Measurements from ENCODE around the gene KCNAB1. TPM values are rescaled to one million over a fixed set of nuclear protein-coding genes. Genes with fewer than 3 reads are reported as not detected.
A peak's percentile ranks its signal among the peaks of the same experiment; 100 is the strongest.

Gene KCNAB1
- total RNA-seq, 1 donor from 2014 or later = 0.40 TPM

DNA sequence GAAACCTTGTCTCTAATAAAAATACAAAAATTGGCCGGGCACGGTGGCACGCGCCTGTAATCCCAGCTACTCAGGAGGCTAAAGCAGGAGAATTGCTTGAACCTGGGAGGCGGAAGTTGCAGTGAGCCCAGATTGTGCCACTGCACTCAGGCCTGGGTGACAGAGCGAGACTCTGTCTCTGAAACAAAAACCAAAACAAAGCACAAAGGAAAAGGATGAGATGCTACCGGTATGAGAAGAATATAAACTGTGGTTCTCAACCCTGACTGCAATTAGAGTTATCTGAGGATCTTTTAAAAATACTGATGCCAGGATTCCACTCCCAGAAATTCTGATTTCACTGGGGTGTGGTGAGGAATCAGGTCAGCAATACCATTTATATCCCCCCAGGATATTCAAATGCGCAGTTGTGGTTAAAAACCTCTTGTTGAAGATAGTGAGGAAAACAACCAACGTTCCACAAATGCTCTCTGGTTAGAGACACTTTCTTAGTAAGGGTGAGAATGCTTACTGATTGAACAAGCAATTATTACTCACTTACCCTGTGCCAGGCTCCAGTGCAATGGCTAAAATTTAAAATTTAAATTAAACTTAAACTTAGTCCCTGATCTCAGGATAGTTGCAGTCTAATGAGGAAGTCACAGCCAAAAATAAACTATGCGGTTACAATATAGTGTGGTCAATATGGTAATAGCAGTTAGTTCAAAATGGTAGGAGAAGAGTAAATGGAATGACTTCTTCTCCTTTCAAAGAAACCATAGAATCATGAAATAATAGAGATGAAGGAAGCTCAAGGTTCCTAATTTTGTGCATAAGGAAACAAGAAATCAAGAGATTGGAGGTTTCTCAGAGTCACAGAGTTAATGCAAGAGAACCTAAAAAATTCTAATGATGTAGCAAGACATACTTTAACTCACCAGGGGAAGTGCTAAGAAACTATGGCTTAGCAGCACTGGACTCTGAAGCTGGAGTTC is 325.0 kb downstream of the KCNAB1 start:
- DNase-seq (ENCODE audit: low read depth) = peak; percentile 45

GRCh38 chr3:156448300-156448699 is 327.9 kb downstream of the KCNAB1 start:
- peak; percentile 46 for DNase-seq (ENCODE audit: low read depth)

- DNase-seq (ENCODE audit: low read depth) = peak; percentile 41
Observed at GRCh38 chr3:156449710-156450574, 329.6 kb downstream of the KCNAB1 start.

DNA sequence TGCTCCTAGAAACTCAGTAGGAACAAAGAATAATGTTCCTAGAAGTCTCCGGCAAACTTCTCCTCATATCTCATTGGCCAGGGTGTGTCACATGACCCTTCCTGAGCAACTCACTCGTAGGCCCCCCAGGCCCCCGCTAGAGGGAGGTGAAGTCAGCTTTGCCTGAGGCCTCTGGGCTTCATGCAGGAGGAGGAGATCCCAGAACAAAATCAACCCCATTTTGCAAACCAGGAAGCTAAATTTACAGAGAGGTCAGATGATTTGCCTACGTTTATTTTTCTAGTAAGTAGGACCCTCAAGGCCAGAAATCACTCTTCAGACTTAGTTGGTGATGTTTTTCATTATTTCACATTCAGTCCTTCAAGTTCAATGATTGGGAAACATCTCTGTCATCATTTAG is 335.5 kb downstream of the KCNAB1 start:
- no peak for DNase-seq (ENCODE audit: low read depth)

DNA sequence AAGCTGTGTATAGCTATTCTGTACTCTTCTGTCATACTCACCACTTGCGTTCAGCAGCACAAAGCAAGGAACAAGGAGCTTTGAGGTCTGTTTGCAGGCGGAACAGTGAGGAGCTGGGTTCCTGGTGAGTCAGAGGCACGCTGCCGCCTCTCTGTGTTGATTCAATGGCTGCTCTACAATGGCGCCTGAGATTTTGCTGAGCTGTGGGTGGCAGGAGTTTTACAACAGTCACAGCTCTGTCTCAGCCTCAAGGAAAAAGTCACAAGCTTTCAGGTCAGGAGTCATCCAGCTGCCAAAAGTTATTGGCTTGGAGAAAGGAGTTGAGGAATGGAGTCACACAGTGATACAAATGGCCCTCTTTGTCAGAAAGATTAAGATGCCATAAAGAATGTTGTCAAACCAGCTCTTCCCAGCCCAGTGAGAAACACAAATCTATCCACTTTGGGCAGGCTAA is 336.4 kb downstream of the KCNAB1 start:
- no peak for DNase-seq (ENCODE audit: low read depth)

- DNase-seq (ENCODE audit: low read depth) = no peak
Observed at GRCh38 chr3:156459434-156459833, 339.1 kb downstream of the KCNAB1 start.

DNA sequence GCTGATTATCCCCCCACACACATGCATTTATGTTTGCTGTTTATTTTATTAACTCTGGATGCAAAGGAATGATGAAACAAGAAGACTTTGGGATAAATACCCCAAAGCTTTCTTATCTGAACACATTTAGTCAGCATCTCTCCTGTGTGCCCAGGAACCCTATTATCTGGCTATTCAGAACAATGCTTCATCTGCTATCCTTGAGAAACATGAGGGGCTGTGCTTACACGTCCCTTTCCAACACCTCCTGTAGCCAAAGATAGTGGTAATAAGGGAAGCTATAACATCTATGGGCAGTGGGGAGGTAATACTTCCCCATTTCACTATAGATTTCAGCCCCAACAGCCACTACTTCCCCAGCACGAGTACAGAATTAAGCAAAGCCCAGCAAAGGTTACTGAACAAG is 339.8 kb downstream of the KCNAB1 start:
- no peak for DNase-seq (ENCODE audit: low read depth)

- no peak for DNase-seq (ENCODE audit: low read depth)
Observed at GRCh38 chr3:156461889-156462288, 341.5 kb downstream of the KCNAB1 start.

DNA sequence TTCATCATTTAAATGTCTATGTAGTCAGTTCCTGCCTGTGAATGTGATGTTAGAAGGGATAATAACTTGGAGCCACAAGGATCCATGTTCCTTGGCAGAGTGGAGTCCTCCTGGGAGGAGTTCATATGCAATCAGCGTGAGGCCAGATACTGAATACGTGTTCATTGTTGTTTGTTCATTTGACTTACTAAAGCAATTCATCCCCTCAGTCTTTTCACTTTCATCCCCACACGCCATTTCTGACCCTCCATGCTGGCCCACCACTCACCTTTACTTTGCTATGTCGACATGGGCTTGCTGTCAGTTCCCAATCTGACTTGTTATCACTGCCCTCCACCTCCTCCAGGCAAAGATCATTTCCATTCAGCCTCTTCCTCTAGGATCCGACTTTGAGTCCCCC is 342.7 kb downstream of the KCNAB1 start:
- no peak for DNase-seq (ENCODE audit: low read depth)

- no peak for DNase-seq (ENCODE audit: low read depth)
Observed at GRCh38 chr3:156465194-156465593, 344.8 kb downstream of the KCNAB1 start.

GRCh38 chr3:156469456-156469855 is 349.1 kb downstream of the KCNAB1 start:
- DNase-seq (ENCODE audit: low read depth) = no peak

DNA sequence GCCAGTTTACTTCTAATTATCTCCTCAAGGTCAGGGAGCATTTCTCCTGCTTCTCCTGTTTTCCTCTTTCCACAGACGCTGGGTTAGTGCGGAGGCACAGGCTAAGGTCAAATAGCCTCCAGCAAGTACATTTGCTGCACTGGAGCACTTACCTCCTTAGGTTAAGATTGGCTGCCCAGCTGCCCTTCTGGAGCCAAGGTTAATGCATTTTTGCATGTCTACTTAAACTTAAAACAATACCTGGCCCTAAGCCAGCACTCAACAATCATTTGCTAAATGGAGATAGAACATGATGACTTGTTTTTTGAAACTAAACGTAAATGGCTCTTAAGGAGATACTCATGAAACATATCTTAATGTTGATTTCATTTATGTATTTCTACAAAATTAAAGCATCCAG is 351.1 kb downstream of the KCNAB1 start:
- DNase-seq (ENCODE audit: low read depth) = no peak

DNA sequence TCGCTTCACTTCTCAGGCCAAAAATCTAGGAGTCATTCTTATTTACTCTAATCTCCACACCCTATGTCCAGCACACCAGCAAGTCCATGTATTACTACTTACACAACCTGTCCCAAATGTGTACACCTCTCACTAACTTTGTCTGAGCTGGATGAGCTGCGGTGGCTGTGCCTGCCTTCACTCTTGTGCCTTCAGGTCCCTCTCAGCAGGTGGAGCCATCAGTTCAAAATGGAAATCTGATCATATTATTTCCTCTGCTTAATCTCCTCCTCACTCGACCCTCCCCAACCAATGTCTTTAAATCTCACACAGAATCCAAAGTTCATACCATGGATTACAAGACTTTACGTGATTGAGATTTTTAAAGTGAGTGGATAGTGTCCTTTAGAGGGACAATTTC is 351.8 kb downstream of the KCNAB1 start:
- no peak for DNase-seq (ENCODE audit: low read depth)

DNA sequence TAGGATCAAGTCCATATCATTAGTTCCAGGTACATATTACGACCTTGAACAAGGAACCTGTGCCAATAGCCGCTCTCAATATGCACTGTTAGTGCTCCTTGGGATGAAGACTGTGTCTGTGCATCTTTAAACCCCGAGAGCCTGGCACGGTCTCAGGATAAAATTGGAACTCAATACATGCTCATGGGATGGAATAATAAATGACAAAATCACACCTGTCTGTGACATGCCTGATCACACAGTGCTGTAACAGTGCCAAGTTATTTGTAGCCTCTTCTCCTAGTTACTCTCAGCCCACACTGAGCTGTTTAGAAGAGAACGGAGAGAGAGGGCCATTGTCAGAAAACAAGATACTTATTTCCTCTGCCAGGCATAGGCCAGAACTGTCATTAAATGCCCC is 352.3 kb downstream of the KCNAB1 start:
- no peak for DNase-seq (ENCODE audit: low read depth)

GRCh38 chr3:156473341-156473740 is 353.0 kb downstream of the KCNAB1 start:
- no peak for DNase-seq (ENCODE audit: low read depth)

DNA sequence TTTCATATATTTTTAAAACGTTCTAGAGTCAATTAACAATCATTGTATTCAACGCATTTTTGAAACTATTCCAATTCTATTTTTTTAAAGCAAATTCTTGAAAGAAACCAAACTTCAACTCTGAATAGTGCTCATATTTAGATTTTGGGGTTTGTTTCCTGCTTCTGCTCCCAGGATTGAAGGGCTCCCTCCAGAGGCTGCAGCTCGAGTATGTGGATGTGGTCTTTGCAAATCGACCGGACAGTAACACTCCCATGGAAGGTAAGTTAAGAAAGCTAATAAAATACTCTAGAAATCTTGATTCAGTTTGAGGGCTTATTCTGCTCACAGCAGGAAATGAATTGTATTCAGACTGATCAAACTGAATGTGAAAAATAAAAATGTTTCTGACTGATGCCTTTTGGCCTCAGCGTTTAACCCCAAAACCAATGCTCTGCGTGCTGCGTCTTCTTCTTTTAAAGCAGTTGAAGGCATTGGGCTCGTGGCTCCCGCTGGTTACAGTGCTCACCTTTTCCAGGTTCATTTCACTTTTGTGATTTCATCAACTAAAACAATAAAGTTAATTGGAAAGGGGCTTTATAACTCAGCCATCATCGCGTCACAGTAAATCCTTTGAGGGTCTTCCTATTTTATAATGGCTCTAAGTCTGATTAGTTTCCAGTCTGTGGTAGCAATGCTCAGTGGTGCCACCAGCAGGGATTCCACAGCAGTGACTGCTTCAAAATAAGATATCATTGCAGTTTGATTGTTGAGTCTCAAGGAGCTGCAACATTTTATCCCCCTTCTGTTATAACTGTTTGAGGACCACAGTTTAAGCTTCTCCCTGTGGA is 354.4 kb downstream of the KCNAB1 start:
- no peak for DNase-seq (ENCODE audit: low read depth)

DNA sequence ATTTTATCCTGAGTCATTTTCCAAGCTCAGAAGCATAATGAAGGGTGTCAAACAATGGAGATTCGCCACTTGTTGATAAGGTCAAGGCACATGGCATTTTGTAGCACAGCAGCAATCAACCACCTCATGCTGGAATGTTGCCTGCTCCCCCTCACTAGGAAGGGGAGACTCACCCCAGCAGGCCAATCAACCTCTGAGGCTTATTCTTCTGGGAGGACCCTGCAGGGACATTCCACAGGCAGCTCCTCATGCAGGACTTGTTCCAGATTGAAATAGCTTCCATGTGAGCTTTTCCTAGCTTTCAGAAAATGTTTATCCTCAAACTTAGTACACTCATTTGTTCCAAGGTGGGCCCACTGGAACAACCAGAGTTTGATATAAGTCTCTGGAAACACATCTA is 356.9 kb downstream of the KCNAB1 start:
- DNase-seq (ENCODE audit: low read depth) = no peak

- DNase-seq (ENCODE audit: low read depth) = no peak
Observed at GRCh38 chr3:156478891-156479290, 358.5 kb downstream of the KCNAB1 start.

DNA sequence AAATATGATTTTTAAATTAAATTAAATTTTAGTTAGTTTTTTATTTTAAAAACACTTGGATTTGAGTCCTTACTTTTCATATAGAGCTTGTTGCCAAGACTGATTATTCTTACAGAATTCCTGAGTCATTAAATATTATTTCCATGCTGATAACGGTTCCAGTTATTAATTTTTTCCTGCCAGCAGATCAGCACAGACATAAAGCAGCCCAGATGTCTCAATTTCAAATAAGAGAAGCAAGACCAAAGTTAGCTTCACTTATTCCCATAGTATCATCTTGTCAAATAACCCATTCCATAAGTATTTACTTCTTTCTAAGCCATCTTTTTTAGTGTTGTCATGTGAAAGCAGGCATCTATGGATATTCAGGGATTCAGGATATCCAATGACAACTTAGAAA is 359.2 kb downstream of the KCNAB1 start:
- DNase-seq (ENCODE audit: low read depth) = no peak

GRCh38 chr3:156480949-156481348 is 360.6 kb downstream of the KCNAB1 start:
- no peak for DNase-seq (ENCODE audit: low read depth)

DNA sequence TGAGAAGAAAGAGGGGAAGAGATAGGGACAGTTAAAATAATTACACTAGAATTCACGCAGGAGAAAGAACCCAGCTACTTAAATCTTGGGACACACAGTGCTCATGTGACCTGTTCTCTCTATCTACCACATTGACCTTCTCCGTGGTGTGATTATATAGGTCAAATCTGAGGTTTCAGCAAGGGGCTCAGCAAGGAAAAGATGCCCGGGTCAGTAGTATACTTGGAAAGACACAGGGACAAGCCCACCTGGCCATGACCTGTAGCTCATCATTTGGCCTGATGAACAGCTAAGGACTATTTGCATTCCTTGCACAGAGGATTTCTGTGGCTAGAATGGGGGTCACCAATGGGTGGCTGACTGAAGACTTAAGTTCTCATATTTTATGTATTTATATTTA is 362.6 kb downstream of the KCNAB1 start:
- no peak for DNase-seq (ENCODE audit: low read depth)

All from myocyte (in vitro differentiated cells).